Vein endothelial cell (primary cell): ENCODE measurements around the gene VPS72. TPM values are rescaled to one million over a fixed set of nuclear protein-coding genes. Genes with fewer than 3 reads are reported as not detected.

Experiments
- total RNA-seq: library from RNA; depleted of rRNA; stranded (reverse); fragments of >200 nt; gene quantifications from 2 replicates; pipeline ENCODE4 v1.2.3, GENCODE V29; 2012

VPS72 gene, protein sequence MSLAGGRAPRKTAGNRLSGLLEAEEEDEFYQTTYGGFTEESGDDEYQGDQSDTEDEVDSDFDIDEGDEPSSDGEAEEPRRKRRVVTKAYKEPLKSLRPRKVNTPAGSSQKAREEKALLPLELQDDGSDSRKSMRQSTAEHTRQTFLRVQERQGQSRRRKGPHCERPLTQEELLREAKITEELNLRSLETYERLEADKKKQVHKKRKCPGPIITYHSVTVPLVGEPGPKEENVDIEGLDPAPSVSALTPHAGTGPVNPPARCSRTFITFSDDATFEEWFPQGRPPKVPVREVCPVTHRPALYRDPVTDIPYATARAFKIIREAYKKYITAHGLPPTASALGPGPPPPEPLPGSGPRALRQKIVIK
- total RNA-seq: 58.5 and 60.7 TPM in 2 replicates

DNA sequence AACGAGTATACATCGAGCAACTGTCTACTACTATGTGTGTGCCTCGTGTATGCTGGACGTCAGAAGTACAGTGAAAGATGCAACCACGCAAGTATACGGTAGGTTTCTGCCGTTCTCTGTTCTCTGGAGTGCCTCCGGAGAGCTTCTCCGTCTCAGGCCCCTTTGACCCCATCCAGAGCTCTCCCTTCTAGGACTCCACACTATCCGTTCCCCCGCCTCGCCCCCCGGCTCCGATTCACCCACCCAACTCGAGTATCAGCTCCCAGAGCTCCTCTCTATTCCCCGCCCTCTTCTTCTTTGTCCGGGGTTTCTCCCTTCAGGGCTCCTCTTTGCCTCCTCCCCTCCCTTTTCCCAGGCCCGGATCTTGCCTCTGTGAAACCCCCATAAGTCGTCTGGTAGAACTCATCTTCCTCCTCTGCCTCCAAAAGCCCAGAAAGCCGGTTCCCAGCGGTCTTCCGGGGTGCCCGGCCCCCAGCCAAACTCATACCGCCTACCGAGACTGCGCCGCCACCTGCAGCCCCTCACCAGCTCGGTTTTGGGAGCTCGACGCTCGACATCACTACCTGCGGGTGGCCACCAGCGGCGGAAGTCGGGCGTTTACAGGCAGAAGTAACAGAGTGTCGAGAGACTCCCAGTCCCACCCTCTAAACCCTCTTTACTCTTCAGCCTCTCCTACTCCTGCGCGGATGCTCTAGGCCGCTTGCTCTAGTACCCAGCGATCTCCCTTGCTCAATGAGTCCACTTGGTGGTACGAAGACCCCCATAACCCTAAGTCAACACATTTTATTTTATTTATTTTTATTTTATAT is at the start of gene VPS72:
TSS of gene VPS72 (minus strand) at position 561 of the 809 bp plus-strand sequence. CDS start at position 485, 76 bp downstream.

GRCh38 chr1:151198254-151199127 is 8.5 kb upstream of the VPS72 start, which contains the start of gene PIP5K1A:
Gene PIP5K1A (plus strand): TSS chr1:151198552. CDS start chr1:151198997, 445 bp downstream.

GRCh38 chr1:151175863-151176262 is 14.1 kb downstream of the VPS72 start, which contains the start of gene TMOD4:
Gene TMOD4 (minus strand): TSS chr1:151175981. CDS start chr1:151174875, 1,106 bp downstream.

DNA sequence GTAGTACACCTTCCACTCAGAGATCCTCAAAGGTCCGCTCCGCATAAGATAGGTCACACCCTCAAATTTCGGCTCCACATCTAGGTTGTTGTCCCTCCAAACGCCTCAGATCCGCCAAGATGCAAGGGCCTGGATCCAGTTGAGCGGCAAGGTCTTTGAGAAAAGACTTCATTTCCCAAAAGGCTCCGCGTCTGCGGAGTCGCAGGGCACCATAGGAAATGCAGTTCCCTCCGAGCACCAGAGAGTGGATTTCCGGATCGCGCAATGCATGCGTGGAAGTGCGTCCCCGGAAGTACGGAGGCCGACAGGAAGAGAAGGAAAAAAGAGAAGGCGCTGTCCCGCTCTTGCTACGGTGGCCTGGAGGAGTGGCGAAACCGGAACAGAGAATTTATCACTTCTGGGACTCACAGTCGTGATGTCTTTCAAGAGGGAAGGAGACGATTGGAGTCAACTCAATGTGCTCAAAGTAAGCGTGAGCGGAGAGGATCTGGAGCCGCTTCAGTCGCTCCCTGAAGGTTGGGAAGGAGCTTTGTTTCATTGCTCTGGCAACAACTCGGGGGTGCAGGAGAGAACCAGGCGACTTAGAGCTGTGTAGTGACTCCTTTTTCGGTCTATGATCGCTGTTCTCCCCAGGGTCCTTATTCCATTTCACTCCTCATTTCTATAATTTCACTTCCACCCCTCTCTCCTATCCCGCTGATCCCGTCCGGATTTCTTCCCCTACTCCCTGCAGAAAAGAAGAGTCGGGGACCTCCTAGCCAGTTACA is 24.1 kb downstream of the VPS72 start, which contains the start of the genes LYSMD1 and SCNM1:
TSS of gene LYSMD1 (minus strand) at position 165 of the 767 bp plus-strand sequence. CDS start 644 bp downstream, outside the sequence.
TSS of gene SCNM1 (plus strand) at position 407 of the 767 bp plus-strand sequence. CDS start at position 416, 9 bp downstream.

DNA sequence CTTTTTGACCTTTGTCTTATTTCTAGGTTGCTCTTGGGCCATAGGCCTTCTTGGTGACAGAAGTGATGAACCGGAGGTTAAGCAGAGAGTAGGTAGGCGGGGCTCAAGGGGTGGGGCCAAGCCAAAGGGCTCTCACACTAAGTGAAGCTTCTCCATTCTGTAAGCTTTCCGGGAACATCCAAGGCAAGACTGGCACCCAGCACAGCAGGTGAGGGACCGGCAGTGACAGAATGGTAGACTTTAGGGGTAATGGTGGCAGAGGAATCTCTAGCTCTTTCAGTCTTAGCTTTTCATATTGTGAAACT is 33.5 kb downstream of the VPS72 start, which contains the start of gene TNFAIP8L2:
TSS of gene TNFAIP8L2 (plus strand) at position 135 of the 305 bp plus-strand sequence. CDS start 2,049 bp downstream, outside the sequence.

GRCh38 chr1:151146412-151147131 is 43.4 kb downstream of the VPS72 start, which contains the start of gene SEMA6C:
Gene SEMA6C (minus strand): TSS chr1:151146631. CDS start chr1:151142621, 4,010 bp downstream.

Other genes with a start within 250 kb of the VPS72 start
- gene CERS2, start 215.4 kb downstream of the VPS72 start, total RNA-seq: 129 and 138 TPM in 2 replicates
- gene ANXA9, start 207.9 kb downstream of the VPS72 start, total RNA-seq: not detected in 2 replicates
- 13.6 and 15.4 TPM in 2 replicates for gene MINDY1, start 183.3 kb downstream of the VPS72 start, total RNA-seq
- gene PRUNE1, start 181.7 kb downstream of the VPS72 start, total RNA-seq: 6.4 and 8.8 TPM in 2 replicates
- gene BNIPL, start 153.6 kb downstream of the VPS72 start, total RNA-seq: not detected in 2 replicates
- gene C1orf56, start 142.4 kb downstream of the VPS72 start, total RNA-seq: 2.5 and 2.6 TPM in 2 replicates
- 73.2 and 88.8 TPM in 2 replicates for gene CDC42SE1, start 130.6 kb downstream of the VPS72 start, total RNA-seq
- 9.8 and 12.4 TPM in 2 replicates for gene MLLT11, start 129.8 kb downstream of the VPS72 start, total RNA-seq
- gene GABPB2, start 119.4 kb downstream of the VPS72 start, total RNA-seq: 4.6 and 6.8 TPM in 2 replicates
- 15.6 and 17.6 TPM in 2 replicates for gene SEMA6C, start 43.6 kb downstream of the VPS72 start, total RNA-seq
- not detected in 2 replicates for gene TNFAIP8L2, start 33.5 kb downstream of the VPS72 start, total RNA-seq
- 5.2 TPM in 2 replicates for gene LYSMD1, start 24.3 kb downstream of the VPS72 start, total RNA-seq
- gene SCNM1, start 24.1 kb downstream of the VPS72 start, total RNA-seq: 30.4 and 33.4 TPM in 2 replicates
- gene TMOD4, start 14.2 kb downstream of the VPS72 start, total RNA-seq: not detected in 2 replicates
- 57.8 and 58.0 TPM in 2 replicates for gene PIP5K1A, start 8.4 kb upstream of the VPS72 start, total RNA-seq
- gene PSMD4, start 64.5 kb upstream of the VPS72 start, total RNA-seq: 132 and 160 TPM in 2 replicates
- gene ZNF687, start 92.1 kb upstream of the VPS72 start, total RNA-seq: 16.4 and 22.9 TPM in 2 replicates
- 41.3 and 47.4 TPM in 2 replicates for gene PI4KB, start 137.2 kb upstream of the VPS72 start, total RNA-seq
- gene RFX5, start 157.1 kb upstream of the VPS72 start, total RNA-seq: 51.3 and 54.9 TPM in 2 replicates
- gene SELENBP1, start 182.5 kb upstream of the VPS72 start, total RNA-seq: 3.3 and 4.2 TPM in 2 replicates
- gene PSMB4, start 209.4 kb upstream of the VPS72 start, total RNA-seq: 381 and 398 TPM in 2 replicates